CD14-positive monocyte (primary cell): ENCODE data around the gene PNMA8A. TPM values are rescaled to one million over a fixed set of nuclear protein-coding genes. Genes with fewer than 3 reads are reported as not detected.
"Not testable (repeated sequence)": the region's sequence is repeated elsewhere in the genome, so short reads cannot be mapped to it uniquely, and the experiment has no call there.

Experiments used
- DNase-seq, 3 donors: peaks; one replicate each; pipeline ENCODE4 v3.0.0-alpha.2; 2011 to 2022
- H2AFZ ChIP-seq: 2 replicates; pipeline ENCODE4 v1.6.0; 2012; ENCODE audit warnings: mild to moderate bottlenecking, low read depth, low read length, inconsistent platforms; ENCODE audit not compliant: insufficient read depth, poor library complexity, severe bottlenecking
- H3K27ac ChIP-seq, 2 donors: 1 replicate in 1 of 2; 2 replicates in 1 of 2; pipeline ENCODE4 v1.5.1; 2012 to 2013; ENCODE audit warnings: low read length in 2 of 2, control low read depth in 1 of 2, inconsistent platforms in 1 of 2, low read depth in 1 of 2, mild to moderate bottlenecking in 1 of 2
- H3K27me3 ChIP-seq, 2 donors: one replicate each; pipeline versions ENCODE4 v1.6.0 to v1.6.1; 2011 to 2013; ENCODE audit warnings: low read length in 2 of 2; ENCODE audit not compliant: control insufficient read depth in 2 of 2, insufficient read depth in 2 of 2
- H3K36me3 ChIP-seq, 2 donors: replicated peaks in 1 of 2; 1 replicate in 1 of 2; 2 replicates in 1 of 2; pipeline versions ENCODE4 v1.5.1 to v1.6.1; 2012 to 2013; ENCODE audit warnings: low read length in 2 of 2, control low read depth in 1 of 2, inconsistent platforms in 1 of 2, mild to moderate bottlenecking in 1 of 2; ENCODE audit not compliant: insufficient read depth in 2 of 2, control insufficient read depth in 1 of 2
- H3K4me1 ChIP-seq, 2 donors: 1 replicate in 1 of 2; 2 replicates in 1 of 2; pipeline versions ENCODE4 v1.5.1 to v1.6.1; 2012 to 2013; ENCODE audit warnings: low read length in 2 of 2, control low read depth in 1 of 2, inconsistent platforms in 1 of 2, mild to moderate bottlenecking in 1 of 2, moderate library complexity in 1 of 2; ENCODE audit not compliant: insufficient read depth in 2 of 2, control insufficient read depth in 1 of 2
- H3K4me2 ChIP-seq: replicated peaks from 2 replicates; pipeline ENCODE3; 2012; ENCODE audit warnings: low read length, moderate library complexity, mild to moderate bottlenecking; ENCODE audit not compliant: poor library complexity, severe bottlenecking; ENCODE audit errors: extremely low read depth
- H3K4me3 ChIP-seq, 3 experiments: fragments of 200-600 bp in 1 of 3; sonication (generic) in 1 of 3; replicated peaks in 1 of 3; 1 replicate in 2 of 3; 2 replicates in 1 of 3; pipeline ENCODE4 v1.5.1; 2011 to 2013; ENCODE audit warnings: low read length in 3 of 3, mild to moderate bottlenecking in 3 of 3, control low read depth in 2 of 3, low read depth in 2 of 3, inconsistent platforms in 1 of 3, moderate library complexity in 1 of 3
- H3K79me2 ChIP-seq: 2 replicates; pipeline ENCODE4 v1.6.0; 2012; ENCODE audit warnings: mild to moderate bottlenecking, control low read depth, inconsistent platforms, low read length, moderate library complexity; ENCODE audit not compliant: insufficient read depth
- H3K9ac ChIP-seq: 2 replicates; pipeline ENCODE4 v1.6.0; 2017; ENCODE audit warnings: low read length, mild to moderate bottlenecking; ENCODE audit not compliant: insufficient read depth, poor library complexity, severe bottlenecking
- H3K9me3 ChIP-seq, 2 donors: replicated peaks in 1 of 2; 1 replicate in 1 of 2; 2 replicates in 1 of 2; pipeline versions ENCODE4 v1.5.1 to v1.6.1; 2012 to 2013; ENCODE audit warnings: low read length in 2 of 2, control low read depth in 1 of 2; ENCODE audit not compliant: control insufficient read depth in 1 of 2, insufficient read depth in 1 of 2
- H4K20me1 ChIP-seq: 2 replicates; pipeline ENCODE4 v1.6.0; 2012; ENCODE audit warnings: mild to moderate bottlenecking, low read length, control low read depth, moderate library complexity; ENCODE audit not compliant: insufficient read depth
- H3K27ac Mint-ChIP-seq, 7 donors: one replicate each; pipeline ENCODE4 v1.8.0; 2020; ENCODE audit warnings: mild to moderate bottlenecking in 7 of 7, mixed read lengths in 7 of 7, moderate library complexity in 6 of 7, inconsistent platforms in 2 of 7
- H3K27me3 Mint-ChIP-seq, 3 donors: one replicate each; pipeline ENCODE4 v1.8.0; 2021 to 2022; ENCODE audit warnings: low read depth in 3 of 3, mild to moderate bottlenecking in 3 of 3, mixed read lengths in 3 of 3, moderate library complexity in 3 of 3, inconsistent platforms in 1 of 3
- H3K36me3 Mint-ChIP-seq, 2 donors: one replicate each; pipeline ENCODE4 v1.8.0; 2020; ENCODE audit warnings: mixed read lengths in 2 of 2, inconsistent platforms in 1 of 2, mild to moderate bottlenecking in 1 of 2
- H3K4me1 Mint-ChIP-seq: one replicate; pipeline ENCODE4 v1.8.0; 2020; ENCODE audit warnings: mild to moderate bottlenecking, mixed read lengths
- H3K4me3 Mint-ChIP-seq, 2 donors: one replicate each; pipeline ENCODE4 v1.8.0; 2020; ENCODE audit warnings: mild to moderate bottlenecking in 2 of 2, mixed read lengths in 2 of 2, moderate library complexity in 1 of 2
- H3K9me3 Mint-ChIP-seq, 7 donors: one replicate each; pipeline ENCODE4 v1.8.0; 2020 to 2022; ENCODE audit warnings: mixed read lengths in 7 of 7, mild to moderate bottlenecking in 6 of 7, moderate library complexity in 6 of 7, inconsistent platforms in 2 of 7
- CTCF ChIP-seq: fragments of 200-600 bp; IDR thresholded peaks from one replicate; pipeline ENCODE4 v1.8.0; 2022; ENCODE audit warnings: antibody characterized with exemption, mild to moderate bottlenecking
- WGBS: methylation state at CpG from one replicate; pipeline ENCODE4 v1.1.5; 2013; ENCODE audit warnings: missing lambda C conversion rate; ENCODE audit not compliant: insufficient coverage; 5-methylcytosine and 5-hydroxymethylcytosine counted together
- intact Hi-C, 2 donors: fragments of 100-400 bp; cut with micrococcal nuclease; formaldehyde crosslinking; loops; one replicate each; pipeline versions ENCODE4 v1.15.0 to v1.15.1; 2023
- polyA plus RNA-seq, 3 donors: library from polyadenylated mRNA; depleted of rRNA in 1 of 3; unstranded in 2 of 3; stranded (reverse) in 1 of 3; fragments of 300-500 nt in 2 of 3; fragments of >200 nt in 1 of 3; fragmentation: Illumina TruSeq in 2 of 3; gene quantifications; 1 replicate in 2 of 3; 2 replicates in 1 of 3; pipeline ENCODE4 v1.2.3, GENCODE V29; 2012 to 2021

The PNMA8A gene
- polyA plus RNA-seq, 3 donors = not detected

DNA sequence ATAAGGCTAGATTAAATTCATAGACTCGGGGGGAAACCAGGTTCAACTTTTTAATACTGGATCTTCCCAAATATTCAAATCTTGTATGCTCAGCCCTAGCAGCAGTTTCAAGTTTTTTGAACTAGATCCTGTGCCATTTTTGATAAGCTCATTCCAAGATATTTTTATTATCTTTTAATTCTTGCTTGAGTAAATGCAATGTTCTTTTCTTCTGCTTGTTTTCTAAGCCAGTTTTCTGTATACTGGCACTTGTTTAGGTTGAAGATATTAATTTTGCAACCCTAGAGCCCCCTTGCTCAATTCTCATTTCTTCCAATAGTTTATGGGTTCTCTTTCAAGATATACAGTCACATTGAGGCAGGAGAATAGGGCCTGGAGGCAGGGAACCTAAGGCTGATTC lies 29.5 kb downstream of the PNMA8A start:
- H3K36me3 Mint-ChIP-seq = no peaks in the 10 kb centered on the region
- Histone ChIP-seq H3K9me3 (no peaks in the 10 kb centered on the region), H3K27me3 (no peaks in the 10 kb centered on the region), H3K79me2 (no peaks in the 10 kb centered on the region), H3K4me2 (no peak overlapping the region), H3K36me3 (no peaks in the 10 kb centered on the region), H2AFZ (no peak overlapping the region), H3K4me1 (no peaks in the 10 kb centered on the region), H3K9ac (no peak overlapping the region), H4K20me1 (no peaks in the 10 kb centered on the region), H3K27ac (no peak overlapping the region), H3K4me3 (no peak overlapping the region)
- peaks cover 0 to 2% (median 0%) of the 10 kb centered on the region in 7 donors for H3K9me3 Mint-ChIP-seq
- WGBS = no CpG with 5 or more reads among the region's 1 CpG
- H3K4me3 Mint-ChIP-seq = no peak overlapping the region
- no peak for DNase-seq
- no peak for TF ChIP-seq CTCF
- H3K27me3 Mint-ChIP-seq = peaks cover 2 to 6% (median 6%) of the 10 kb centered on the region in 3 donors
- intact Hi-C loops = no loop called here
- no peak overlapping the region for H3K27ac Mint-ChIP-seq
- H3K4me1 Mint-ChIP-seq = peaks cover 2% of the 10 kb centered on the region

DNA sequence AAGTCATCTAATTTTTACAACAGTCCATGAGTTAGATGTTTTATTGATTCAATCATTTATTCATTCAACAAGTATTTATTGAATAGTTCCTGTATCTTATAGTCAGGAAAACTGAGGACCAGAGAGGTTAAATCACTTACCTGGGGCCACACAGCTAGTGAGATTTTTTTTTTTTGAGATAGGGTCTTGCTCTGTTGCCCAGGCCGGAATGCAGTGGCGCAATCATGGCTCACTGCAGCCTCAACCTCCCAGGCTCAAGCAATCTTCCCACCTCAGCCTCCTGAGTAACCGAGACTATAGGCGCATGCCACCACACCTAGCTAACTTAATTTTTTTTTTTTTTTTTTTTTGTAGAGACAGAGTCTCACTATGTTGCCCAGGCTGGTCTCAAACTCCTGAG lies 35.7 kb downstream of the PNMA8A start:
- H3K27ac ChIP-seq, intact Hi-C loops, H3K4me2 ChIP-seq, H3K27me3 ChIP-seq, DNase-seq, H3K4me1 Mint-ChIP-seq, H3K9ac ChIP-seq, H3K4me3 Mint-ChIP-seq, H3K36me3 ChIP-seq, H2AFZ ChIP-seq, H4K20me1 ChIP-seq, H3K36me3 Mint-ChIP-seq, H3K9me3 ChIP-seq, H3K9me3 Mint-ChIP-seq, H3K27ac Mint-ChIP-seq, H3K4me3 ChIP-seq, H3K4me1 ChIP-seq, H3K79me2 ChIP-seq: not testable (repeated sequence)
- peaks cover 0 to 25% (median 15%) of the 10 kb centered on the region in 3 donors for H3K27me3 Mint-ChIP-seq
- WGBS = no CpG with 5 or more reads among the region's 4 CpGs
